ENCODE measurements around the gene RAB27A. TPM values are rescaled to one million over a fixed set of nuclear protein-coding genes. Genes with fewer than 3 reads are reported as not detected.

RAB27A gene
- total and polyA plus RNA-seq, 2 donors (not counting 1 experiment from before 2014, with no cell fraction given): 14.4 to 47.4 TPM

DNA sequence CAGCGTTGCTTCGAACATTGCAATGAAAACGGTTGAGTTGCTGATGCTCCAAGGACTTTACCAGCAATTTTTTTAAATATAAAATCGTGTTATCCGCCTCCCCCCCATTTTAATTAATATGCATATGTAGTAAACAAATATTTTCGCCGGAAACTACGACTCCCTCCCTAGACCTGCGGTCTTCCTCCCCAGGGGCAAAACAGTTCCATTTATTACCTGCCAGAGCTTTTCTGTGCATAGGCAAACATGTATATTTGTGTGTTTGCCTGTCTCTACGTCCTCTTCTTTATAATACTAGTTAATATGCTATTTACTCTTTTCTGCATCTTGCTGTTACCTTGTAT, 92.3 kb downstream of the RAB27A start:
- Histone ChIP-seq H3K36me3 (ENCODE audit: control insufficient read depth, insufficient read depth, low read length) (no peaks in the 10 kb centered on the region), H4K20me1 (ENCODE audit: control insufficient read depth, extremely low read depth, insufficient read depth, low read length) (no peaks in the 10 kb centered on the region), H3K4me1 (ENCODE audit: control insufficient read depth, extremely low read depth, insufficient read depth, low read length) (peaks cover 2% of the 10 kb centered on the region), H3K9me3 (ENCODE audit: control insufficient read depth, insufficient read depth, low read depth, low read length) (no peaks in the 10 kb centered on the region), H3K79me2 (ENCODE audit: control insufficient read depth, insufficient read depth, low read length) (peaks cover 42% of the 10 kb centered on the region), H3K4me2 (ENCODE audit: extremely low read depth, insufficient read depth, low read length) (peak overlapping the region; percentile 99), H2AFZ (ENCODE audit: low read length) (peak overlapping the region; percentile 100), H3K27ac (ENCODE audit: insufficient read depth, low read length) (peak overlapping the region; percentile 94), H3K9ac (ENCODE audit: insufficient read depth, low read length) (peak overlapping the region; percentile 77), H3K27me3 (ENCODE audit: control insufficient read depth, insufficient read depth, low read length) (no peaks in the 10 kb centered on the region), H3K4me3 (replicated peaks in 1 of 4; ENCODE audit: control extremely low read depth in 1 of 4, insufficient read depth in 1 of 4, low read depth in 3 of 4, low read length in 4 of 4) (peak overlapping the region; percentile 53 to 95 (median 75))
- DNase-seq (ENCODE audit: low read depth in 2 of 2): no peak
- TF ChIP-seq CTCF (conservative IDR thresholded peaks at IDR 0.05 in 1 of 2, IDR thresholded peaks at IDR 0.05 in 1 of 2; ENCODE audit: low read depth in 1 of 2, low read length in 2 of 2) (no peak), EZH2 (IDR thresholded peaks at IDR 0.05; ENCODE audit: low read length, missing control alignments) (no peak)

DNA sequence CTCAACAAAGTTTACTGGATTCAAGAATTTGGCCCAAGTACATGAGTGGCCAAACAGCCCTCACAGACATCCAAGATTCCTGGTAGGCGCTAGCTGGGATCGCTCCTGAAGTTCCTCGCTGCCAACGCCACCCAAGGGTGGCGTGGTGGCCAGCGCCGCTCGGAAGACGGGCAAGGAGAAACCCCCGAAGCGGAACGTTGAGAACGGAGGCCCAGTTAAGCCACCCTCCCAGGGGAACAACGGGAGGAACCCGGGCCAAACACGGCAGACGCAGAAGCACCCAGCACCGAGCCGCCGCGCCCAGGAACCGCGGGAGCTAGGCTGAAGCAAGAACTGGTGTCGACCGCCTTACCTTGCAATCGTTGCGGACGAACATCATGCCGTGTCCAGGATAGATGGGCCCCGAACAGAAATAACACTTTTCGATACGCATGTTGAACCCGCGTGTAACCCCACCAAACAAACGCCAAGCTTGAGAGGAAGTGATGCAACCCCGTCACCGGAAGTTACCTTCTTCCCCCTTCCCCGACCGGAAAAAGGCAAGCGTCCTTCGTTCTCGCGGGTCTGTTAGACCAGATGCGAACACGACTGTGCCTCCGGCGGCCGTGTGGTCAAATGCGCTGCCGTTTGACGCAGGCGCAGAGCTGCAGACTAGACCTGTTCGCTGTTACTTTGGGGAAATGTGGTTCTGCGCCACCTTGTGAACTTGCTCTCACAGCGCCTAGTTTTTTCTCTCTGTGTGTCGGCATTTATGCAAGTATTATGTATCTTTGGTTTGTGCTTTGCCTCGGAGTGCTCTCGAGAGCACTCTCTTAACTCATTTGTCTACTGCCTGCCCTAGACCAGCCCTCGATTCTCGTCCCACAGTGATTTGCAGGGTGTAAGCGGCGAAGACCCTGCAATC, 92.9 kb downstream of the RAB27A start, which contains the start of gene RSL24D1:
TSS of gene RSL24D1 (minus strand) at position 484 of the 904 bp plus-strand sequence. CDS start at position 433, 51 bp downstream.
- Histone ChIP-seq H3K4me1 (ENCODE audit: control insufficient read depth, extremely low read depth, insufficient read depth, low read length) (peaks cover 2% of the 10 kb centered on the region), H3K9me3 (ENCODE audit: control insufficient read depth, insufficient read depth, low read depth, low read length) (no peaks in the 10 kb centered on the region), H3K27me3 (ENCODE audit: control insufficient read depth, insufficient read depth, low read length) (no peaks in the 10 kb centered on the region), H3K9ac (ENCODE audit: insufficient read depth, low read length) (peak within 1 kb of the TSS; percentile 77), H3K4me2 (ENCODE audit: extremely low read depth, insufficient read depth, low read length) (peak within 1 kb of the TSS; percentile 99), H3K4me3 (replicated peaks in 1 of 4; ENCODE audit: control extremely low read depth in 1 of 4, insufficient read depth in 1 of 4, low read depth in 3 of 4, low read length in 4 of 4) (peak within 1 kb of the TSS; percentile 53 to 95 (median 75)), H4K20me1 (ENCODE audit: control insufficient read depth, extremely low read depth, insufficient read depth, low read length) (no peaks in the 10 kb centered on the region), H2AFZ (ENCODE audit: low read length) (peak within 1 kb of the TSS; percentile 100), H3K36me3 (ENCODE audit: control insufficient read depth, insufficient read depth, low read length) (no peaks in the 10 kb centered on the region), H3K79me2 (ENCODE audit: control insufficient read depth, insufficient read depth, low read length) (peaks cover 48% of the 10 kb centered on the region), H3K27ac (ENCODE audit: insufficient read depth, low read length) (peak within 1 kb of the TSS; percentile 94)
- peak; percentile 98 to 99 for DNase-seq (ENCODE audit: low read depth in 2 of 2)
- TF ChIP-seq EZH2 (IDR thresholded peaks at IDR 0.05; ENCODE audit: low read length, missing control alignments): no peak
- TF ChIP-seq CTCF (conservative IDR thresholded peaks at IDR 0.05 in 1 of 2, IDR thresholded peaks at IDR 0.05 in 1 of 2; ENCODE audit: low read depth in 1 of 2, low read length in 2 of 2): peak; percentile 7 to 44

DNA sequence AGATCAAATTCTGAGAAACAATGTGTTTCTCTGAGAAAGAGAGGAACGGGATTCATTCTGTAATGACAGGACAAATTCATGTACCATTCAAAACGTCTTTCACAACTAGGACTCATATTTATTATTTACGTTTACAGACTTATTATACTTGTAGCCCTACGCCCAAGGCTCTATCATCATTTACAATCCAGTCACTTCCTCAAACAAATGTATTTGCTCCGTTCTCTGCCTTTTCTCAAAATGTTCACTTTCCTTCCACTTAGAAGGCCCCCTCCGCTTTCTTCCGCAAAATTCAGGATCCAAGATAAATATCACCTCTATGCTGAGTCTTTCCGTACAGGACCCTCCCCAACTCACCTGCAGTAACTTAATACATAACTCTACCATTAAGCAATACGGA, 93.6 kb downstream of the RAB27A start:
- TF ChIP-seq CTCF (conservative IDR thresholded peaks at IDR 0.05 in 1 of 2, IDR thresholded peaks at IDR 0.05 in 1 of 2; ENCODE audit: low read depth in 1 of 2, low read length in 2 of 2) (no peak), EZH2 (IDR thresholded peaks at IDR 0.05; ENCODE audit: low read length, missing control alignments) (no peak)
- peak overlapping the region; percentile 53 to 95 (median 75) for H3K4me3 ChIP-seq (replicated peaks in 1 of 4; ENCODE audit: control extremely low read depth in 1 of 4, insufficient read depth in 1 of 4, low read depth in 3 of 4, low read length in 4 of 4)
- DNase-seq (ENCODE audit: low read depth in 2 of 2): peak in 1 of 2 donors; percentile 14

More for the DNA sequence above, 93.6 kb downstream of the RAB27A start:
- Histone ChIP-seq H3K4me2 (ENCODE audit: extremely low read depth, insufficient read depth, low read length) (peak overlapping the region; percentile 83), H2AFZ (ENCODE audit: low read length) (no peak overlapping the region), H3K79me2 (ENCODE audit: control insufficient read depth, insufficient read depth, low read length) (peaks cover 48% of the 10 kb centered on the region), H3K4me1 (ENCODE audit: control insufficient read depth, extremely low read depth, insufficient read depth, low read length) (peaks cover 2% of the 10 kb centered on the region), H3K27ac (ENCODE audit: insufficient read depth, low read length) (peak overlapping the region; percentile 94), H3K36me3 (ENCODE audit: control insufficient read depth, insufficient read depth, low read length) (no peaks in the 10 kb centered on the region), H3K9ac (ENCODE audit: insufficient read depth, low read length) (peak overlapping the region; percentile 77), H3K9me3 (ENCODE audit: control insufficient read depth, insufficient read depth, low read depth, low read length) (no peaks in the 10 kb centered on the region), H3K27me3 (ENCODE audit: control insufficient read depth, insufficient read depth, low read length) (no peaks in the 10 kb centered on the region), H4K20me1 (ENCODE audit: control insufficient read depth, extremely low read depth, insufficient read depth, low read length) (no peaks in the 10 kb centered on the region)

Data from fibroblast of lung (primary cell).